Adipocyte (in vitro differentiated cells): ENCODE measurements around the gene POMT2.

Experiments
- DNase-seq: peaks from one replicate; pipeline ENCODE4 v3.0.0-alpha.2; 2015; ENCODE audit warnings: low read depth
- H3K27me3 ChIP-seq: replicated peaks from 2 replicates; pipeline ENCODE4 v1.7.0; 2013; ENCODE audit warnings: mild to moderate bottlenecking, low read length, moderate library complexity; ENCODE audit not compliant: control insufficient read depth, insufficient read depth
- H3K36me3 ChIP-seq: 2 replicates; pipeline ENCODE4 v1.7.0; 2013; ENCODE audit warnings: low read length, mild to moderate bottlenecking, moderate library complexity; ENCODE audit not compliant: control insufficient read depth, insufficient read depth, severe bottlenecking
- H3K4me1 ChIP-seq: 2 replicates; pipeline ENCODE4 v1.7.0; 2013; ENCODE audit warnings: mild to moderate bottlenecking, low read length, moderate library complexity; ENCODE audit not compliant: control insufficient read depth, insufficient read depth
- H3K4me3 ChIP-seq: 2 replicates; pipeline ENCODE4 v1.7.0; 2013; ENCODE audit warnings: mild to moderate bottlenecking, low read length, moderate library complexity
- H3K9ac ChIP-seq: 2 replicates; pipeline ENCODE4 v1.7.0; 2013; ENCODE audit warnings: mild to moderate bottlenecking, low read length, moderate library complexity
- H3K9me3 ChIP-seq: 2 replicates; pipeline ENCODE4 v1.7.0; 2013; ENCODE audit warnings: mild to moderate bottlenecking, low read length, moderate library complexity; ENCODE audit not compliant: control insufficient read depth

The POMT2 gene

GRCh38 chr14:77276295-77276935 is 44.3 kb downstream of the POMT2 start:
- Histone ChIP-seq H3K27me3 (peaks cover 3% of the 10 kb centered on the region), H3K4me1 (no peaks in the 10 kb centered on the region), H3K9ac (no peak overlapping the region), H3K9me3 (no peaks in the 10 kb centered on the region), H3K4me3 (no peak overlapping the region), H3K36me3 (peaks cover 34% of the 10 kb centered on the region)
- no peak for DNase-seq

- Histone ChIP-seq H3K36me3 (peaks cover 30% of the 10 kb centered on the region), H3K4me3 (no peak overlapping the region)
These were observed 45.1 kb downstream of the POMT2 start for GRCh38 chr14:77275601-77276017.

GRCh38 chr14:77275041-77275580 is 45.6 kb downstream of the POMT2 start:
- peaks cover 7% of the 10 kb centered on the region for H3K27me3 ChIP-seq
- no peak for DNase-seq
- peaks cover 30% of the 10 kb centered on the region for H3K36me3 ChIP-seq
- H3K9ac ChIP-seq = no peak overlapping the region
- no peaks in the 10 kb centered on the region for H3K9me3 ChIP-seq
- no peak overlapping the region for H3K4me3 ChIP-seq
- H3K4me1 ChIP-seq = no peaks in the 10 kb centered on the region

More at GRCh38 chr14:77275601-77276017, 45.1 kb downstream of the POMT2 start:
- Histone ChIP-seq H3K4me1 (no peaks in the 10 kb centered on the region), H3K9ac (no peak overlapping the region), H3K9me3 (no peaks in the 10 kb centered on the region), H3K27me3 (peaks cover 7% of the 10 kb centered on the region)
- no peak for DNase-seq

- Histone ChIP-seq H3K36me3 (peaks cover 17% of the 10 kb centered on the region), H3K9ac (no peak overlapping the region), H3K9me3 (peaks cover under 1% of the 10 kb centered on the region), H3K27me3 (peaks cover 10% of the 10 kb centered on the region), H3K4me3 (no peak overlapping the region), H3K4me1 (no peaks in the 10 kb centered on the region)
- DNase-seq = no peak
These were observed 46.9 kb downstream of the POMT2 start for GRCh38 chr14:77273796-77274195.

GRCh38 chr14:77272261-77272660 is 48.4 kb downstream of the POMT2 start:
- H3K4me3 ChIP-seq = no peak overlapping the region
- no peaks in the 10 kb centered on the region for H3K4me1 ChIP-seq
- H3K9me3 ChIP-seq = peaks cover 15% of the 10 kb centered on the region
- DNase-seq = no peak
- peaks cover 8% of the 10 kb centered on the region for H3K36me3 ChIP-seq
- peaks cover 22% of the 10 kb centered on the region for H3K27me3 ChIP-seq
- no peak overlapping the region for H3K9ac ChIP-seq

- peaks cover 27% of the 10 kb centered on the region for H3K27me3 ChIP-seq
- DNase-seq = no peak
- H3K9me3 ChIP-seq = peaks cover 16% of the 10 kb centered on the region
- H3K9ac ChIP-seq = no peak within 1 kb of the TSS
- H3K4me1 ChIP-seq = no peaks in the 10 kb centered on the region
- no peak within 1 kb of the TSS for H3K4me3 ChIP-seq
- peaks cover 1% of the 10 kb centered on the region for H3K36me3 ChIP-seq
These were observed 49.5 kb downstream of the POMT2 start, which contains the start of gene NGB for GRCh38 chr14:77271113-77271710. NGB (minus strand) TSS chr14:77271206; CDS start chr14:77270937, 269 bp downstream.

- Histone ChIP-seq H3K4me1 (no peaks in the 10 kb centered on the region), H3K27me3 (peaks cover 27% of the 10 kb centered on the region), H3K4me3 (no peak overlapping the region), H3K9ac (no peak overlapping the region), H3K36me3 (no peaks in the 10 kb centered on the region), H3K9me3 (peaks cover 16% of the 10 kb centered on the region)
- DNase-seq = no peak
These were observed 50.1 kb downstream of the POMT2 start for GRCh38 chr14:77270361-77271112.

GRCh38 chr14:77268989-77269600 is 51.6 kb downstream of the POMT2 start:
- no peaks in the 10 kb centered on the region for H3K4me1 ChIP-seq
- H3K27me3 ChIP-seq = peaks cover 29% of the 10 kb centered on the region
- no peak overlapping the region for H3K9ac ChIP-seq
- no peak overlapping the region for H3K4me3 ChIP-seq
- H3K36me3 ChIP-seq = no peaks in the 10 kb centered on the region
- H3K9me3 ChIP-seq = peaks cover 16% of the 10 kb centered on the region
- no peak for DNase-seq

GRCh38 chr14:77267937-77268699 is 52.6 kb downstream of the POMT2 start:
- H3K9me3 ChIP-seq = peaks cover 16% of the 10 kb centered on the region
- no peak for DNase-seq
- H3K36me3 ChIP-seq = no peaks in the 10 kb centered on the region
- peaks cover 38% of the 10 kb centered on the region for H3K27me3 ChIP-seq
- no peak overlapping the region for H3K9ac ChIP-seq
- no peaks in the 10 kb centered on the region for H3K4me1 ChIP-seq
- no peak overlapping the region for H3K4me3 ChIP-seq

GRCh38 chr14:77266336-77266735 is 54.3 kb downstream of the POMT2 start:
- Histone ChIP-seq H3K27me3 (peaks cover 37% of the 10 kb centered on the region), H3K9me3 (peaks cover 16% of the 10 kb centered on the region)

More at GRCh38 chr14:77266336-77266735, 54.3 kb downstream of the POMT2 start:
- H3K4me3 ChIP-seq = no peak overlapping the region
- no peaks in the 10 kb centered on the region for H3K4me1 ChIP-seq
- DNase-seq = no peak
- no peaks in the 10 kb centered on the region for H3K36me3 ChIP-seq
- H3K9ac ChIP-seq = no peak overlapping the region
